ENCODE measurements around the gene CDKN2B-AS1.
A peak's percentile ranks its signal among the peaks of the same experiment; 100 is the strongest.

The CDKN2B-AS1 gene

GRCh38 chr9:22005702-22006606 lies 11.4 kb downstream of the CDKN2B-AS1 start:
- DNase-seq (ENCODE audit: low read depth in 1 of 2, low spot score in 1 of 2) = no peak

GRCh38 chr9:22008384-22008716 lies 13.8 kb downstream of the CDKN2B-AS1 start:
- DNase-seq (ENCODE audit: low read depth in 1 of 2, low spot score in 1 of 2) = no peak

DNA sequence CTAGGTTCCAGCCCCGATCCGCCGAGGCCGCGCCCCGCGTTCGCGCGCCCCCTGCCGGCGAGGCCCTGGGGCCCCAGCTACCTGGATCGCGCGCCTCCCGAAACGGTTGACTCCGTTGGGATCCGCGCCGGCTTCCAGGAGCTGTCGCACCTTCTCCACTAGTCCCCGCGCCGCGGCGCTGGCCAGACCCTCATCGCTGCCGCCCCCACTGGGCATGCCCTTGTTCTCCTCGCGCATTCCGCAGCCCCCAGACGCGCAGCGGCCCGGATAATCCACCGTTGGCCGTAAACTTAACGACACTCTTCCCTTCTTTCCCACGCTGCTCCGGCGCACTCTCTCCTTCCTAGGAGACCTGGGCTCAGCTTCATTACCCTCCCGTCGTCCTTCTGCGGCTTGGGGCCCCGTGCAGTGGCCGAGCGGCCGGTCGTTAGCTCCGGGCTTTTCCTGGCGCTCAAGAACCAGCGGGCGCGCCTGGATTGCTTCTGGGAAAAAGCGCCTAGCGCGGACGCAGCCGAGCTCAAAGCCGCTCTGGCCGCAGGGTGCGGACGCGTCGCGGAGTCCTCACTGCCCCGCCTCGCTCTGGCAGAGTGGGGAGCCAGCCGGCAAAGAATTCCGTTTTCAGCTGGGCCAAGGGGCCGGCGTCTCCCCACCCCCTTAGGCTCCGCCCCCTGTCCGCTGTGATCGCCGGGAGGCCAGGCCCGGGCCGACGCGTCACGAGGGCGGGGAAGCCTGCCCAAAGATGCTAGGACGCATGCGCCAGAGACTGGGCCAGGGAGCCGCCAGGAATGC lies 14.3 kb downstream of the CDKN2B-AS1 start, which contains the start of gene CDKN2B:
TSS of gene CDKN2B (minus strand) at position 589 of the 789 bp plus-strand sequence. CDS start at position 237, 352 bp downstream.
- DNase-seq (ENCODE audit: low read depth in 1 of 2, low spot score in 1 of 2) = peak; percentile 30 to 52

- DNase-seq (ENCODE audit: low read depth in 1 of 2, low spot score in 1 of 2) = no peak
Measured at GRCh38 chr9:22009506-22009867, 14.9 kb downstream of the CDKN2B-AS1 start.

DNA sequence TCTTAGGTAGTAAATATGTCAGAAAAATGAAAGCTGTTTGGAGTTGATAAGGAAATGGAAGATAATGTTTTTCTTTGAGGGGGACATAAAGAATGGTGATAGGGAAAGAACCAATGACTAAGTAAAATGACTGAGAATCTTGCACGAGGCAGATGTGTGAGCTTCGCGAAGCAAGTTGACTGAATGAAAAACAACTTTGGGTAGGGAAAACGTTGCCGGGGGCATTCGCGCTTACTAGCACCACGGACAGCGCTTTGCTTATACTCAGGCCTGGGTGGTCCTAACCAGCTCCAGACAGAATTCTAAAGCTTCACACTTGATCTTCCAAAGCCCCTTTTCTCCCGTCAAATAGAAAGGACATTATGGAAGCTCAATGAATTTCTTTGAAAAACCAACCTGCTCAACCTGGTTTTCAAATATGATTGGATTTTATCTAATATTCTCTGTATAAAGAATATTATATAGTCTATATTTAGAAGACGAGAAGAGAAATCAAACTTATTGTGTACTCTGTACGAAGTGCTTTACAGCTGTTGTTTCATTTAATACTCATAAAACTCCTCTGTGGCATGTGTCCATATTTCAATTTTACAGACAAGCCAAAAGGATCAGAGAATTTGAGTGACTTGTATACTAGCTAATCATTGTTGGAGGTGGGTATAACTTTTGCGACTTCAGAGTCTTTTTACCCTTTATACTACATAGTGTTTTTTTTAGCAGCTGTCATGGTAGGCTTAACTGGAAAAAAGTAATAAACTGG lies 16.5 kb downstream of the CDKN2B-AS1 start:
- no peak for DNase-seq (ENCODE audit: low read depth in 1 of 2, low spot score in 1 of 2)

- DNase-seq (ENCODE audit: low read depth in 1 of 2, low spot score in 1 of 2) = no peak
Measured at GRCh38 chr9:22022396-22022795, 27.8 kb downstream of the CDKN2B-AS1 start.

DNA sequence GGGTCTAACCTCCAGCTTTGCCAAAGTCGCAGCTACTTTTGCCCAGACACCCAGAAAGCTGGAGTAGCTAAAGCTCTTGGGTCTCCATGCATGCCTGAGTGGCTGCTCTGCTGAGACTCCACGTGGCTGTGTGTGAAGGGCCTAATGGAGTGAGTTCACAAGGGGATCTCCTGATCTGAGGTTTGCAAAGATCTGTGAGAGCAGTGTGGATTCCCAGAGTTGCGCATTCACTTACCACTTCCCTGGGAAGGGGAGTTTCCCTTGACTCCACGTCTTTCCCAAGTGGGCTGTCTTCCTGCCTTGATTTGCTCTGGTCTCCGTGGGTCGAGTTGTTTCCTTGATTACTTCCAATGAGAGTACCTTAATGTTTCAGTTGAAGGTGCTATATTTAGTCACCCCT lies 32.1 kb downstream of the CDKN2B-AS1 start:
- no peak for DNase-seq (ENCODE audit: low read depth in 1 of 2, low spot score in 1 of 2)

GRCh38 chr9:22028394-22028793 lies 33.8 kb downstream of the CDKN2B-AS1 start:
- no peak for DNase-seq (ENCODE audit: low read depth in 1 of 2, low spot score in 1 of 2)

GRCh38 chr9:22029231-22029630 lies 34.6 kb downstream of the CDKN2B-AS1 start:
- no peak for DNase-seq (ENCODE audit: low read depth in 1 of 2, low spot score in 1 of 2)

GRCh38 chr9:22030101-22030598 lies 35.6 kb downstream of the CDKN2B-AS1 start:
- no peak for DNase-seq (ENCODE audit: low read depth in 1 of 2, low spot score in 1 of 2)

DNA sequence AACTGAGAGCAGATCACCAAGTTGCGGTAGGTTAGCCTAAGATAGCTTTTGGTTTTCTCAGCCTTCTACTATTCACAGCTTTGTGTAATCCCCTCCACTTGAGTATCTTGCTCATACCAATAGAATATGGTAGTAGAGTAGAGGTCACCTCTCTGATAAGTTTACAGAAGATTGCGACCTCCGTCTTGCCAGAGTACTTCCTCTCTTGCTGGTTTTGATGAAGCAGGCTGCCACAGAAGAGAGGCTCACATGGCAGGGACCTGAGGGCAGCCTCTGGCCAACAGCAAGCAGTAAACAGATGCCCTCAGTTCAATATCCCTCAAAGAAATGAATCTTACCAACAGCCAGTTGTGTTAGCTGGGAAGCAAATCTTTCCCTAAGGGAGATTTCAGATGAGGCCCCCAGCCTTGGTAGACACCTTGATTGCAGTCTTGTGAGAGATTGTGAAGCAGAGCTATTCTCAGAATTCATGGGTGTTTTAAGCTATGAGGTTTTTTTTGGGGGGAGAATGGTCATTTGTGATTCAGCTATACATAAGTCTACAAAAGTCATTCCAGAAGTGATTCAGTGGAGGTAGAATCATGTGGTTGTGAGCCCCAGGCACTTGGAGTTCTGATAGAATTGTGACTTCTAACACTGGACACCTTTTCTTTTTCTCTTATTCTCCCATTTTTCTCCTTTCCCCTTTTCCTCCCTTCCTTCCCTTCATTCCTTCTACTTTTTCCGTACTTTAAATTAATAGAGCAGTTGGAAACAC lies 37.2 kb downstream of the CDKN2B-AS1 start:
- no peak for DNase-seq (ENCODE audit: low read depth in 1 of 2, low spot score in 1 of 2)

DNA sequence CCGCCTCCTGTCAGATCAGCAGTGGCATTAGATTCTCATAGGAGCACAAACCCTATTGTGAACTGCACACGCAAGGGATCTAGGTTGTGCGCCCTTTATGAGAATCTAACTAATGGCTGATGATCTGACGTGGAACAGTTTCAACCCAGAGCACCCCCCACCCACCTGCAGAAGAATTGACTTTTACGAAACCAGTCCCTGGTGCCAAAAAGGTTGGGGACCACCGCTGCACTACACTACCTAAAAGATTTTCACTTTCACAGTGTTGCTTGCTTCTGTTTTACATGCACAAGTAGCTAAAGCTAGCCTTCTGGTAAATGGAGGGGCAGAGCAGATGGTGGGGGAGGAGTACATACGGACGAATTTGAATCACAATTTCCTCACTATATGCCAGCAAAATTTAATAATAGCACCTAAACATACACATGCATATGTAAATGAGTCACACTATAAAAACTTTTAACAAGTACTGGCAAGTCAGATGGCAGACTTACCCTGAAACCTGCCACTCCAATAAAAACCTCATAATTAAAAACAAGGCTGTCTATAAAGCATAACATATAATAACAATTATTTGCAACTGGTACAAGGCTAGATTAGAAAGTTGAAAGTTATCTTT lies 38.5 kb downstream of the CDKN2B-AS1 start:
- no peak for DNase-seq (ENCODE audit: low read depth in 1 of 2, low spot score in 1 of 2)

DNA sequence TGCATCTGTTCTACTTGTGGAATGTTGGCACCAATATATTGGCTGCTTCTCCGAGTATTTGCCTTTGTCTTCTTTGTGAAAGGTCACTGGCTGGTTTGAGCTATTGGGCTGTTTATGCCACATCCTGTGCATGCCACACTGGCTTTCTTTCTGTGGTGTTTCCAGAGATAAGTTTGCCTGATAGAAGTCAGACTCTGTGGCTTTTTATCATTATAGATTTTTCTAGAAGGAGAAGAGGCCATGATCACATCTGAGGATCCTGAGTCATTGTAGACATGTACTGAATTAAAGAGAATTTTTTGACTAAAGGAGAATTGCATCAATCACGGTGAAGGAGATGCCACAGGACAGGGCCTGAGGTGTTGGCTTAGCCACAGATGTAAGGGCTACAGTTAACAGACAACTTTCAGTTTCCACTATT lies 41.0 kb downstream of the CDKN2B-AS1 start:
- no peak for DNase-seq (ENCODE audit: low read depth in 1 of 2, low spot score in 1 of 2)

- no peak for DNase-seq (ENCODE audit: low read depth in 1 of 2, low spot score in 1 of 2)
Measured at GRCh38 chr9:22036866-22037626, 42.5 kb downstream of the CDKN2B-AS1 start.

- no peak for DNase-seq (ENCODE audit: low read depth in 1 of 2, low spot score in 1 of 2)
Measured at GRCh38 chr9:22037954-22038690, 43.5 kb downstream of the CDKN2B-AS1 start.

DNA sequence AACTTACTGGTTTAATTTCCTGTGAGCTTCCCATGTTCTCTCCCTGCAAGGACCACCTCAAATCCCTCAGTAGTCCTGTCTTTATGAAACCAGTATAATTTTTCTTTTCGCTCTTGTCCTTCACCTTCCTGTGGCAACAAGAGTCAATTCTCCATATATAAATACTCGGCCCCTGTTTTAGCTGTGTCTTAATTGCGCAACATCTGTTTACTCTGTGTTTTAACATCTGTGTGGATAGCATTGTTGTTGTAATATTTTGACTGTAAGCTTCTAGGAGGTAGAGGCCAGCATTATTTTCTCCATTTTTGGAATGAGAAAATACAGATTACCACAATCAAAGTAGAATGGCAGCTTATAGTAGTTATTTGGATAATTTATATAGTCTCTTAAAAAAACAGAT lies 44.7 kb downstream of the CDKN2B-AS1 start:
- DNase-seq (ENCODE audit: low read depth in 1 of 2, low spot score in 1 of 2) = no peak

GRCh38 chr9:22040760-22041159 lies 46.2 kb downstream of the CDKN2B-AS1 start:
- no peak for DNase-seq (ENCODE audit: low read depth in 1 of 2, low spot score in 1 of 2)

GRCh38 chr9:22041344-22041743 lies 46.8 kb downstream of the CDKN2B-AS1 start:
- no peak for DNase-seq (ENCODE audit: low read depth in 1 of 2, low spot score in 1 of 2)

GRCh38 chr9:22041775-22042174 lies 47.2 kb downstream of the CDKN2B-AS1 start:
- no peak for DNase-seq (ENCODE audit: low read depth in 1 of 2, low spot score in 1 of 2)

Data from stimulated activated CD4-positive, alpha-beta T cell treated with anti-CD3 and anti-CD28 coated beads, Interleukin-15, amount 100 ng/mL, for 1 hour (primary cell).